ENCODE results near the gene PTGR3.

Gene PTGR3

GRCh38 chr18:75176849-75177248 lies 32.1 kb downstream of the PTGR3 start:
- TF ChIP-seq PATZ1 (CRISPR knock-in tag; IDR thresholded peaks at IDR 0.05; ENCODE audit: borderline replicate concordance) (no peak), PPARA (CRISPR knock-in tag; IDR thresholded peaks at IDR 0.05; ENCODE audit: borderline replicate concordance) (no peak), ZNF8 (CRISPR knock-in tag; IDR thresholded peaks at IDR 0.05) (no peak), CREB5 (CRISPR knock-in tag; IDR thresholded peaks at IDR 0.05; ENCODE audit: low read depth) (no peak), ZFP30 (CRISPR knock-in tag; IDR thresholded peaks at IDR 0.05) (no peak), RARB (CRISPR knock-in tag; IDR thresholded peaks at IDR 0.05) (no peak)

GRCh38 chr18:75173738-75174137 lies 35.2 kb downstream of the PTGR3 start:
- no peak for ATAC-seq
- TF ChIP-seq CREB5 (CRISPR knock-in tag; IDR thresholded peaks at IDR 0.05; ENCODE audit: low read depth), result no peak
- no peak for TF ChIP-seq TOX (CRISPR knock-in tag; IDR thresholded peaks at IDR 0.05; ENCODE audit: borderline replicate concordance)
- TF ChIP-seq TCF4 (CRISPR knock-in tag; IDR thresholded peaks at IDR 0.05; ENCODE audit: borderline replicate concordance), result no peak
- no peak for TF ChIP-seq ZNF565 (CRISPR knock-in tag; conservative IDR thresholded peaks at IDR 0.05; ENCODE audit: low read depth)
- TF ChIP-seq ZFP30 (CRISPR knock-in tag; IDR thresholded peaks at IDR 0.05), result no peak
- TF ChIP-seq ISL1 (CRISPR knock-in tag; IDR thresholded peaks at IDR 0.05), result no peak
- no peak for TF ChIP-seq SNAI2 (CRISPR knock-in tag; IDR thresholded peaks at IDR 0.05)
- TF ChIP-seq ARNTL (CRISPR knock-in tag; IDR thresholded peaks at IDR 0.05; ENCODE audit: borderline replicate concordance, low read depth), result no peak
- TF ChIP-seq CSDC2 (CRISPR knock-in tag; IDR thresholded peaks at IDR 0.05), result no peak
- TF ChIP-seq PPARA (CRISPR knock-in tag; IDR thresholded peaks at IDR 0.05; ENCODE audit: borderline replicate concordance), result no peak
- TF ChIP-seq ZNF8 (CRISPR knock-in tag; IDR thresholded peaks at IDR 0.05), result no peak
- no peak for TF ChIP-seq TSHZ2 (CRISPR knock-in tag; IDR thresholded peaks at IDR 0.05)
- no peak for TF ChIP-seq CSRNP3 (CRISPR knock-in tag; IDR thresholded peaks at IDR 0.05)
- no peak for TF ChIP-seq ZFP3 (CRISPR knock-in tag; IDR thresholded peaks at IDR 0.05)
- no peak for TF ChIP-seq ZNF70 (CRISPR knock-in tag; IDR thresholded peaks at IDR 0.05)
- no peak for TF ChIP-seq BACH2 (CRISPR knock-in tag; IDR thresholded peaks at IDR 0.05; ENCODE audit: borderline replicate concordance)
- no peak for TF ChIP-seq POU6F1 (CRISPR knock-in tag; IDR thresholded peaks at IDR 0.05; ENCODE audit: borderline replicate concordance, low read depth)
- no peak for TF ChIP-seq ZC3H10 (CRISPR knock-in tag; IDR thresholded peaks at IDR 0.05)
- TF ChIP-seq OSR1 (CRISPR knock-in tag; IDR thresholded peaks at IDR 0.05), result no peak
- no peak for TF ChIP-seq RARB (CRISPR knock-in tag; IDR thresholded peaks at IDR 0.05)

More at GRCh38 chr18:75176849-75177248, 32.1 kb downstream of the PTGR3 start:
- no peak for ATAC-seq

All from SK-N-SH treated with all-trans-retinoic acid at 6 μM for 48 hours (cell line).